C4-2B (cell line): ENCODE data around the gene GOSR2.

Experiments used
- H3K27ac ChIP-seq: fragments of 450-650 bp; 2 replicates; pipeline ENCODE4 v1.5.1; 2017
- CTCF ChIP-seq: fragments of 450-650 bp; conservative IDR thresholded peaks from 2 replicates; pipeline ENCODE4 v1.5.1; 2017; ENCODE audit warnings: mild to moderate bottlenecking
- ZFX ChIP-seq: fragments of 450-650 bp; IDR thresholded peaks from 2 replicates; pipeline ENCODE4 v1.6.1; 2017

GOSR2 gene

GRCh38 chr17:46929413-46929812, 6.5 kb downstream of the GOSR2 start:
- H3K27ac ChIP-seq, result no peak overlapping the region
- TF ChIP-seq ZFX (no peak), CTCF (no peak)

- TF ChIP-seq ZFX, result no peak
- no peak for TF ChIP-seq CTCF
- no peak overlapping the region for H3K27ac ChIP-seq
These were observed 7.1 kb downstream of the GOSR2 start for GRCh38 chr17:46930051-46930450.

GRCh38 chr17:46931596-46931995, 8.6 kb downstream of the GOSR2 start:
- H3K27ac ChIP-seq, result no peak overlapping the region
- TF ChIP-seq CTCF (no peak), ZFX (no peak)

GRCh38 chr17:46935658-46936266, 12.8 kb downstream of the GOSR2 start:
- H3K27ac ChIP-seq, result no peak overlapping the region
- TF ChIP-seq CTCF, result no peak
- TF ChIP-seq ZFX, result no peak

GRCh38 chr17:46940692-46941404, 17.9 kb downstream of the GOSR2 start:
- TF ChIP-seq CTCF, result peak; percentile 97
- TF ChIP-seq ZFX, result no peak
- no peak overlapping the region for H3K27ac ChIP-seq

GRCh38 chr17:46942441-46943217, 19.7 kb downstream of the GOSR2 start:
- no peak overlapping the region for H3K27ac ChIP-seq
- peak; percentile 93 for TF ChIP-seq CTCF
- TF ChIP-seq ZFX, result no peak

GRCh38 chr17:46943218-46943500, 20.2 kb downstream of the GOSR2 start:
- no peak for TF ChIP-seq ZFX
- no peak overlapping the region for H3K27ac ChIP-seq
